Parietal lobe (tissue), 1 donor: ENCODE data around the gene PHIP. TPM values are rescaled to one million over a fixed set of nuclear protein-coding genes. Genes with fewer than 3 reads are reported as not detected.

Source experiments
- total RNA-seq: library from RNA; depleted of rRNA; stranded (reverse); fragments of >200 nt; gene quantifications from one replicate; pipeline ENCODE4 v1.2.3, GENCODE V29; 2014

PHIP gene
- total RNA-seq, result 102 TPM

DNA sequence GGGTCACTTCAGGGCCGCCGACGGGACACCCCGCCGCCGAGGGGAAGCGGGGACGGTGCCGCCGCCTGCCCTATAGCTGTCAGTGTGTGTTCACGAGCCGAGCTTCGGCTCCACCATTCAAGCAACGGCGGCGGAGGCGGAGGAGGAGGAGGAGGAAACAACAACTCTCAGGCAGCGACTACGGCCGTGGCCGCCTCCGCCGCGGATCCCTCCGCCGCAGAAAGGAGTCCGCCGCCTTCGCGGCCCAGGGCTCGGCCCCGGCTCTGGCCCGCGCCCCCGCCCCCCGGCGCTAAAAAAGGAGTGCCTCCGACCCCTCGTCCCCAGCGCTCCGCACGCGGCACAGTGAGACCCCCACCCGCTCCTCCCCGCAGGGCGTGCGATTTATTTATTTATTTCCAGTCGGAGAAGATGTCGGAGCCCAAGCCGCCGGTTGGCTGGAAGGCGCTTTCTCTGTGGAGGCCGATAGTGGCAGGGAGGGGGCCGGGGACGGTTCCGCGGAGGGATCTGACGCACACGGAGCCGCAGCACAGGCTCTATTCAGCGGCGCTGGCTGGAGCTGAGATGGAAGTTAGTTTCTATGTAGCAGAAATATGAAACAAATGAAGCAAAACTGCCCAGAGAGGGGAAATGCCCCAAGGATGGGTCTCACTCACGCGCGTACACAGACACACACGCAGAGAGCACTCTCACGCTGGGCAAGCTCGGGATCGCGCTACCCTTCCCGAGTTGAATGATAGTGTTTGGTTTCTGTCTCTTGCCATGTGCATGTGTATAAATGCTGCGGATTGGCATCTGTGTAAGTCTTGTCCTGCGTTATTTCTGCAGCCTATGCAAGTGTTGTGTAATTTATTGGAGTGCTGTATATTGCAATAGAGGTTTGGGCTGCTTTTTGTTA, at the start of gene PHIP:
Gene PHIP (minus strand): TSS at position 180 of the 895 bp plus-strand sequence. CDS start 186 bp downstream, outside the sequence.

Other genes with a start within 250 kb of the PHIP start
- 35.4 TPM for gene IRAK1BP1, start 210.7 kb downstream of the PHIP start, total RNA-seq
- gene HMGN3, start 156.4 kb upstream of the PHIP start, total RNA-seq, result 58.8 TPM